Suprapubic skin (tissue), 3 donors: Measurements from ENCODE around the gene NOSTRIN.

Experiments
- POLR2AphosphoS5 ChIP-seq, 3 donors: sonication (generic); formaldehyde crosslinking; IDR thresholded peaks; one replicate each; pipeline ENCODE4 v1.6.1; 2017; ENCODE audit warnings: antibody characterized with exemption in 3 of 3
- TF ChIP-seq, protein P1 (sequence below), 2 donors: fragments of 200-600 bp in 1 of 2; fragments of 450-650 bp in 1 of 2; sonication (generic) in 1 of 2; IDR thresholded peaks; one replicate each; pipeline ENCODE4 v1.5.1; 2016 to 2019; ENCODE audit warnings: antibody characterized with exemption in 2 of 2, mild to moderate bottlenecking in 1 of 2, moderate library complexity in 1 of 2

DNA sequence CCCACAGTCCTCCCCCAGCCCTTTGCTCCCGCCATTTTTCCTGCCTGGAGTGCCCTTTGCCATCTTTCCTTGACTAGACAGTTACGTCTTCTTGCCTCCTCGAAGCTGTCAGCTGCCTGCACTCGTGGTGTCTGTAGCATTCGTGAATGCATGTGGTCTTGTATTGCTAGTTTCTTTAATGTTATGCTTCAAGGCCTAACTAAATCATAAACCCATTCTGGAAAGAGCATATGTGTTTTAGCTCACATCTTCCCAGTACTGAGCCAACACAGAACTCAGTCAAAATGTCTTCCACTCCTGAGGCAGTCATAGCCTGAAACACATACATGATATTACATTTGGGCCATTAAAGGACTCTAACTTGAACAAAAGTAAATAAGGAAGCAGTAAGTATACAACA lies 52.2 kb downstream of the NOSTRIN start:
- TF ChIP-seq, protein P1, sequence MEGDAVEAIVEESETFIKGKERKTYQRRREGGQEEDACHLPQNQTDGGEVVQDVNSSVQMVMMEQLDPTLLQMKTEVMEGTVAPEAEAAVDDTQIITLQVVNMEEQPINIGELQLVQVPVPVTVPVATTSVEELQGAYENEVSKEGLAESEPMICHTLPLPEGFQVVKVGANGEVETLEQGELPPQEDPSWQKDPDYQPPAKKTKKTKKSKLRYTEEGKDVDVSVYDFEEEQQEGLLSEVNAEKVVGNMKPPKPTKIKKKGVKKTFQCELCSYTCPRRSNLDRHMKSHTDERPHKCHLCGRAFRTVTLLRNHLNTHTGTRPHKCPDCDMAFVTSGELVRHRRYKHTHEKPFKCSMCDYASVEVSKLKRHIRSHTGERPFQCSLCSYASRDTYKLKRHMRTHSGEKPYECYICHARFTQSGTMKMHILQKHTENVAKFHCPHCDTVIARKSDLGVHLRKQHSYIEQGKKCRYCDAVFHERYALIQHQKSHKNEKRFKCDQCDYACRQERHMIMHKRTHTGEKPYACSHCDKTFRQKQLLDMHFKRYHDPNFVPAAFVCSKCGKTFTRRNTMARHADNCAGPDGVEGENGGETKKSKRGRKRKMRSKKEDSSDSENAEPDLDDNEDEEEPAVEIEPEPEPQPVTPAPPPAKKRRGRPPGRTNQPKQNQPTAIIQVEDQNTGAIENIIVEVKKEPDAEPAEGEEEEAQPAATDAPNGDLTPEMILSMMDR (IDR thresholded peaks at IDR 0.05): no peak
- no peak for TF ChIP-seq POLR2AphosphoS5 (IDR thresholded peaks at IDR 0.05)
